ENCODE results near the gene FIG4. TPM values are rescaled to one million over a fixed set of nuclear protein-coding genes. Genes with fewer than 3 reads are reported as not detected.
A peak's percentile ranks its signal among the peaks of the same experiment; 100 is the strongest.
"Not testable (repeated sequence)": the region's sequence is repeated elsewhere in the genome, so short reads cannot be mapped to it uniquely, and the experiment has no call there.

FIG4 gene
- total RNA-seq, 4 donors from 2014 or later: 6.9 to 17.1 (median 10.6) TPM

- WGBS, 2 donors: 9 to 15% methylated on average over 7 of the region's 7 CpGs
- H3K4me3 ChIP-seq (ENCODE audit: low read depth, poor library complexity, severe bottlenecking): no peak overlapping the region
- intact Hi-C loops (cut with DNase I; ENCODE audit: low total_unique reads): loop anchor here (5.0 kb wide), 1 partner anchor 342 kb away; no protein-coding TSS in a partner anchor
- DNase-seq (ENCODE audit: low spot score in 2 of 2): peak; percentile 86 to 94
- TF ChIP-seq, protein P1, sequence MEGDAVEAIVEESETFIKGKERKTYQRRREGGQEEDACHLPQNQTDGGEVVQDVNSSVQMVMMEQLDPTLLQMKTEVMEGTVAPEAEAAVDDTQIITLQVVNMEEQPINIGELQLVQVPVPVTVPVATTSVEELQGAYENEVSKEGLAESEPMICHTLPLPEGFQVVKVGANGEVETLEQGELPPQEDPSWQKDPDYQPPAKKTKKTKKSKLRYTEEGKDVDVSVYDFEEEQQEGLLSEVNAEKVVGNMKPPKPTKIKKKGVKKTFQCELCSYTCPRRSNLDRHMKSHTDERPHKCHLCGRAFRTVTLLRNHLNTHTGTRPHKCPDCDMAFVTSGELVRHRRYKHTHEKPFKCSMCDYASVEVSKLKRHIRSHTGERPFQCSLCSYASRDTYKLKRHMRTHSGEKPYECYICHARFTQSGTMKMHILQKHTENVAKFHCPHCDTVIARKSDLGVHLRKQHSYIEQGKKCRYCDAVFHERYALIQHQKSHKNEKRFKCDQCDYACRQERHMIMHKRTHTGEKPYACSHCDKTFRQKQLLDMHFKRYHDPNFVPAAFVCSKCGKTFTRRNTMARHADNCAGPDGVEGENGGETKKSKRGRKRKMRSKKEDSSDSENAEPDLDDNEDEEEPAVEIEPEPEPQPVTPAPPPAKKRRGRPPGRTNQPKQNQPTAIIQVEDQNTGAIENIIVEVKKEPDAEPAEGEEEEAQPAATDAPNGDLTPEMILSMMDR (IDR thresholded peaks at IDR 0.05): peak in 1 of 3 donors; percentile 95
- TF ChIP-seq POLR2A (IDR thresholded peaks at IDR 0.05): no peak
Observed at GRCh38 chr6:109705258-109705657, 14.2 kb downstream of the FIG4 start.

- intact Hi-C loops (cut with DNase I; ENCODE audit: low total_unique reads): loop anchor here (5.0 kb wide), 1 partner anchor 341 kb away; no protein-coding TSS in a partner anchor
- WGBS, 2 donors: 47 to 68% methylated on average over 6 of the region's 6 CpGs
- TF ChIP-seq, protein P1 (IDR thresholded peaks at IDR 0.05): no peak
- no peak for TF ChIP-seq POLR2A (IDR thresholded peaks at IDR 0.05)
- DNase-seq (ENCODE audit: low spot score in 2 of 2): no peak
- no peak overlapping the region for H3K4me3 ChIP-seq (ENCODE audit: low read depth, poor library complexity, severe bottlenecking)
Observed at GRCh38 chr6:109706513-109706912, 15.4 kb downstream of the FIG4 start.

DNA sequence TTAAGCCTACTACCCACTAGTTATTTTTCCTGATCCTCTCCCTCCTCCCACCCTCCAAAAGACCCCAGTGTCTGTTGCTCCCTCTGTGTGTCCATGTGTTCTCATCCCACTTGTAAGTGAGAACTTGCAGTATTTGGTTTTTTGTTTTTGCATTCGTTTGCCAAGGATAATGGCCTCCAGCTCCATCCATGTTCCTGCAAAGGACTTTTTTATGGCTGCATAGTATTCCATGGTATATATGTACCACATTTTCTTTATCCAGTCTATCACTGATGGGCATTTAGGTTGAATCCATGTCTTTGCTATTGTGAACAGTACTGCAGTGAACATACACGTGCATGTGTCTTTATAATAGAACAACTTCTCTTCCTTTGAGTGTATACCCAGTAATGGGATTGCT, 17.0 kb downstream of the FIG4 start:
- 94 to 98% methylated on average over 2 of the region's 2 CpGs for WGBS, 2 donors
- intact Hi-C loops (cut with DNase I; ENCODE audit: low total_unique reads): loop anchor here (5.0 kb wide), 1 partner anchor 339 kb away; no protein-coding TSS in a partner anchor

GRCh38 chr6:109713097-109713496, 22.0 kb downstream of the FIG4 start:
- no peak for DNase-seq (ENCODE audit: low spot score in 2 of 2)
- H3K4me3 ChIP-seq (ENCODE audit: low read depth, poor library complexity, severe bottlenecking): no peak overlapping the region
- no peak for TF ChIP-seq POLR2A (IDR thresholded peaks at IDR 0.05)
- TF ChIP-seq, protein P1 (IDR thresholded peaks at IDR 0.05): no peak
- intact Hi-C loops (cut with DNase I; ENCODE audit: low total_unique reads): no loop called here
- 86 to 90% methylated on average over 8 of the region's 8 CpGs for WGBS, 2 donors

More for the DNA sequence above, 17.0 kb downstream of the FIG4 start:
- DNase-seq (ENCODE audit: low spot score in 2 of 2); H3K4me3 ChIP-seq (ENCODE audit: low read depth, poor library complexity, severe bottlenecking): not testable (repeated sequence)

- no peak overlapping the region for H3K4me3 ChIP-seq (ENCODE audit: low read depth, poor library complexity, severe bottlenecking)
- WGBS, 2 donors: 95 to 97% methylated on average over 3 of the region's 3 CpGs
- TF ChIP-seq, protein P1 (IDR thresholded peaks at IDR 0.05): no peak
- no peak for TF ChIP-seq POLR2A (IDR thresholded peaks at IDR 0.05)
- intact Hi-C loops (cut with DNase I; ENCODE audit: low total_unique reads): no loop called here
- DNase-seq (ENCODE audit: low spot score in 2 of 2): no peak
Observed at GRCh38 chr6:109714166-109714565, 23.1 kb downstream of the FIG4 start.

DNA sequence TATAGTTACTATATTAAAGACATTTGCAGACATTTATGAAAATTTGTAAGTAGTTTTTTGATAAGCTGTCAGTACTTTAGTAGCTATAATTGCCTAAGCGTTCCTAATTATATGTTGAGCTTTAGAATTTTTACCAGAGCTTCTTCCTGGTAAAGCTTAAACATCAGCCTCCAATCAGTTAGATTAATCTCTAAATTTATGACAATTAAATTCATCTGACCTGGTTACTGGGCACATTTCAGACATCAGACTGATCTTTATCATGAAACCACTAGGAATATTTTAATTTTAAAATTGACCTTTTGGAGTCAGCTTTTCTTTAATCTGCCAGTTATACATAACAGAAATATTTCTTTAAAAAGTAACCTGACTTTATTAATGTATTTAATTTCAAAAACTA, 23.5 kb downstream of the FIG4 start:
- H3K4me3 ChIP-seq (ENCODE audit: low read depth, poor library complexity, severe bottlenecking): no peak overlapping the region
- 73 to 89% methylated on average over 1 of the region's 1 CpG for WGBS, 2 donors
- no peak for TF ChIP-seq POLR2A (IDR thresholded peaks at IDR 0.05)
- TF ChIP-seq, protein P1 (IDR thresholded peaks at IDR 0.05): no peak
- no peak for DNase-seq (ENCODE audit: low spot score in 2 of 2)
- intact Hi-C loops (cut with DNase I; ENCODE audit: low total_unique reads): no loop called here

All from lower leg skin (tissue), 4 donors.